GM12872 (cell line): Measurements from ENCODE around the gene POLR1A.

Source experiments
- TF ChIP-seq, protein P1 (sequence below): IDR thresholded peaks from 3 replicates; pipeline ENCODE4 v1.5.1; 2011; ENCODE audit warnings: low read depth, mild to moderate bottlenecking, low read length, moderate library complexity; ENCODE audit not compliant: insufficient read depth

The POLR1A gene

DNA sequence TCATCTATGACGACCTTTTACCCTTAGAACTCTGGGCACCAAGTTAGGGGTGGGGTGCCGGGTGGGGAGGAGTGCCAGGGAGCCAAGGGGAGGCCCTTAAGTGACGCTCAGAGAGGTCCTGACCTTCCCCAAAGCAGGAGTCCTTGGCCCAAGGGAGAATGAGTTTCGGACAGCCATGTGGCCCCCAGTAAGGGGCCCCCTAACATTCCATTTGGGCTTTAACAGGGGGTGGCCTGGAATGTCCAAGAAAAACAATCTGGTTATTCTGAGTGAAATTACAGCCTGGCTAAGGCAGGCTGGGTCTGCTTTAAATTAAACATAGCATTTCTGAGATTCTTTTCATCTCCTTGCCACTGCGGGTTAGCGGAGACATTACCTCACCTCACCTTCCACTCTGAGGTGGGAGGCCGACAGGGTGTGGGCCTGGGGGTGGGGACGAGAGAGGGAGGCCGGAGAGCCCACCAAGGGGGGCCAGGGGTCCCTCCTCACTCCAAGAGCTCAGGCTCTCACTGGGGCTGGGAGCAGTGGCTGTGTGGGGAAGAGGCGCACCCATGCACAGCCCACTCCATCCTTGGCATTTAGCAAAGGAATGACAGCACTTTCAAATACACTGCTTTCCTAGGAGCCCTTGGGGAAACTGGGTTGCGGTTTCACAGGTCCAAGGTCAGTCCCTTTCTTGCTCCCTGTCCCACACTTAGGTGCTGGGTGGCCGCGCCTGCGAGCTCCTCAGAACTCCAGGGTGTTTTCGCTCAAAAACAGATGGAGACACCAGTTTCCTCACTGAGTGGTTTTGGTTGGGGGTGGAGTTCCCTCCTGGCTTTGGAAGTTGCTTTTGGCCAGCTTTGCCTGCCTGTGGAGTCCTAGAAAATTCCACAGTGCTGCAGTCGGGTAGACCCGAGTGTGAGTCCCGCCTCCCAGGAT is 107.4 kb downstream of the POLR1A start:
- TF ChIP-seq, protein P1, sequence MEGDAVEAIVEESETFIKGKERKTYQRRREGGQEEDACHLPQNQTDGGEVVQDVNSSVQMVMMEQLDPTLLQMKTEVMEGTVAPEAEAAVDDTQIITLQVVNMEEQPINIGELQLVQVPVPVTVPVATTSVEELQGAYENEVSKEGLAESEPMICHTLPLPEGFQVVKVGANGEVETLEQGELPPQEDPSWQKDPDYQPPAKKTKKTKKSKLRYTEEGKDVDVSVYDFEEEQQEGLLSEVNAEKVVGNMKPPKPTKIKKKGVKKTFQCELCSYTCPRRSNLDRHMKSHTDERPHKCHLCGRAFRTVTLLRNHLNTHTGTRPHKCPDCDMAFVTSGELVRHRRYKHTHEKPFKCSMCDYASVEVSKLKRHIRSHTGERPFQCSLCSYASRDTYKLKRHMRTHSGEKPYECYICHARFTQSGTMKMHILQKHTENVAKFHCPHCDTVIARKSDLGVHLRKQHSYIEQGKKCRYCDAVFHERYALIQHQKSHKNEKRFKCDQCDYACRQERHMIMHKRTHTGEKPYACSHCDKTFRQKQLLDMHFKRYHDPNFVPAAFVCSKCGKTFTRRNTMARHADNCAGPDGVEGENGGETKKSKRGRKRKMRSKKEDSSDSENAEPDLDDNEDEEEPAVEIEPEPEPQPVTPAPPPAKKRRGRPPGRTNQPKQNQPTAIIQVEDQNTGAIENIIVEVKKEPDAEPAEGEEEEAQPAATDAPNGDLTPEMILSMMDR = no peak

DNA sequence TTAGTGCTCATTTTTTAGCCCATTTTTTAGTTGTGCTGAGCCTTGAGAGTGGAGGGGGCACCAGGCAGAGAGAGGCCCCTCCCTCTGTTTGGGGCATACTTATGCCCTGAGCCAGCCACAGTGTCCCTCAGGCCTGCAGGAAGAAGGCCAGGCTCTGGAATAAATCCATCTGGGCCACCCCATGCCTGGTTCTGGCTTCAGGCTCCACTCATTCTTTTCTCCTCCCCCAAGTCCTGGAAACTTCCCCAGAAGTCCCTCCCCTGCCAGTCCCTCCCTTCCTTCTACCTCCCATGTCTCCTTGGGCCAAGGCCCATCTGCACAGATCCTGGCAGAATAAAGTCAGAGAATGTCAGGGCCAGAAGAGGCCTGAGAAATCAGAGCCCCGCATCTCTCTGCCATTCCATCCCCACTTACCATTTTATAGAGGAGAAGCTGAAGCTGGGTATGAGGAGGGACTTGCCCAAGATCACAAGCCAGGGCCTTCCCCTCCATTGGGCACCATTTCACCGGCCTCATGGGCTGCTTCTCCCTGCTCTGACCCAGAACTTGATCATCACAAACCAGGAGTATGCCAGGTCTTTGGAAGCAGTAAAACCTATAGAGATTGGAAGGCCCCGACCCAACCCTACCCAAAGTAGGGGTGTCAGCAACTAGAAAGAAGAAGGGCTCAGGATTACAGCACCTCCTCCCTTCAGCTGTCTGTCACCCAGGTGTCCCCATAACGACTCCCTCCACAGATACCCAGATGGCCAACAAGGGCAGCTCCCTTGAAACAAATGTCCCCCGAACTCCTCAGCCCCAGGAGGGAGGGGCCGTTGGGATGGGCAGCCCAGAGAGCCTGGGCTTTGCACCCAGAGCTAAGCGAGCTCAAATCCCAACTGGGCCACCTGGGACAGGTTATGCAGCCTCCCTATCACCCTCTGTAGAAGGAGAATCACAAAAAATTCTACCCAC is 108.4 kb downstream of the POLR1A start:
- TF ChIP-seq, protein P1 = no peak

DNA sequence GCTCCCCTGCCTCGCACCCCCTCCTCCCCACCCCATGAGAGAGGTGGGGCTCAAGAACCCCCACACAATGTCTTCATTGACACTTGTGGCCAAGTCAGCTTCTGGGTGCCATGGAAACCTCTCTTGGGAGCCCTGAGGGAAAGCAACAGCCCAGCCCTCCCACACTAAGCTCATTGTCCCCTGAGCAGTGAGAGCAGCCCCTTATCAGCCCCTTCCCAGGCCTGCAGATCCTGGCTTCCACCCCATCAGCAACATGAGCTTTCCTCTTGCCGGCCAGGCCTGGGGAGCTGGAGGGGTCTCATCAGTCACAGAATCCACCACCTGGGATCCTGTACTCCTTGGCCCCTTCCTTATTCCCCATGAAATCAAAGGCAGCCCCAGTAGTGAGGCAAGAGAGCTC is 109.1 kb downstream of the POLR1A start:
- TF ChIP-seq, protein P1 = no peak

DNA sequence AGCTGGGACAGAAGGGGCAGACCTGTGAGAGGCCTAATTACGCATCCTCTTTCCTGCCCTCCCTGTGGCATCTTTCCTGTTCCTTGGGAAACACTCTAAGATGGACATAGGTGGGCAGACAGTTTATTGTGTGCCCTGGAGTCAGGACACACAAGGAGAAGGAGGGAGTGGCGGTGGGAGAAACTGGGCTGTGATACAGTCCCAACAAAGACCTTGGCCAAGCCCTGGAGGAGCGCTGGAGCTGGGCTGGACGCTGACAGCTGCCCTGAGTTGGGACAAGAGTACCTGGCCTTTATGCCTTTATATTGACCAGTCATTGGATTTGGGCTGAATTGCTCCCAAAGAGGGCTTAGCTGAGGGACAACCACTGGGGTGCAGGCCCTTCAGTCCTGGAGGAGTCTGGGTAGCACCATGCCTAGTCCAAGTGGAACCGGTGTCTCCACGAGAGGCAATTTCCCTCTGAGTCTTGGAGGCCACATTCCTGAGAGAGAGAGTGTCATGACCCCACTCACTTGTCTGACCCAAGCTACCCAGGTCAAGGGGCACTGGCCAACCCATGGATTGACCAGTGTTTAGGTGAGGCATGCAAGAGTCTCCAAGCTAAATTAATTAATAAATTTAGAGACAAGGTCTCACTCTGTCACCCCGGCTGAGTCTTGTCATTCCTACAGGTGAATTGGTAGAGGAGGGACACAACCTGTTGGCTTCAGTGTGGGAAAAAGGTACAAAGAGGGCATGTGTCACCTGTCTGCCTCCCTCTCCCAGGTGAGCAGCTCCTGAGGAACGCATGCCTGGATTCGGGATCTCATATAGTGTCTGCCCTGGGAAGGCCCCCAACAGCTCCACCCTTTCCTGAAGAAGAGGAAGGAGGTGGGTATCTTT is 109.8 kb downstream of the POLR1A start:
- TF ChIP-seq, protein P1 = no peak

DNA sequence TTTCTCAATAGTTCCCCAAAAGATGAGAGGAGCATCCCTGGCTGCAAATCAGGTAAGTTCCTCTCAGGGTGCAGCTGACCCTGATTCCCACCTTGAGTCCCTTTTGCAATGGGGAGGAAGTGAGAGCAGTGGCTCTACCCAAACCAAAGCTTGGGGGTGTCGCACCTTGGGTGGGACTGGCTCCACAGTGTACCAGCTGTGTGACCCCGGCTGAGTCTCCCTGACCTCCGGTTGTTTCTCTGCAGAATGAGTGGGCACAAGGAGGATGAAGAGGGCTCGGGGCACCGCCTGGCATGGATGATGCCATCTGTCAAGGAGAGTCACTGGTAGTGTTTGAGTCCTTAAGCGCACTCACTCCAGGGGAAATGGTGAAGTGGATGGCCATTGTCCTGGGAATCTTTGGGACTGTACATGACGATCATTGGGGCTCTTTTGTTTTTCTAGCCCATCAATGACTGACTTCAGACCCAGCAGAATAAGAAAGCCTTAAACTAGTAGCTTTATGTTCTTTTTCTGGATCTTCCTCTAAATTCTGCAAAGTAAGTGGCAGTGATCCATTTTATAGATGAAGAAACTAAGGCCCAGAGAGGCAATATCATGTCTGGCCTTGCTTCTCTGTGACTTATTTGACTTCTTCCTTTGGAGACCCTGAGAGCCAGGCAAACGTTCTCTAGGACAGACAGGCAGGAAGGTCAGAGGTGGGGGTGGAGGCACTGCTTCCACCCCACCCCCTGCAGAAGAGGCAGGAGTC is 110.6 kb downstream of the POLR1A start:
- TF ChIP-seq, protein P1 = no peak

DNA sequence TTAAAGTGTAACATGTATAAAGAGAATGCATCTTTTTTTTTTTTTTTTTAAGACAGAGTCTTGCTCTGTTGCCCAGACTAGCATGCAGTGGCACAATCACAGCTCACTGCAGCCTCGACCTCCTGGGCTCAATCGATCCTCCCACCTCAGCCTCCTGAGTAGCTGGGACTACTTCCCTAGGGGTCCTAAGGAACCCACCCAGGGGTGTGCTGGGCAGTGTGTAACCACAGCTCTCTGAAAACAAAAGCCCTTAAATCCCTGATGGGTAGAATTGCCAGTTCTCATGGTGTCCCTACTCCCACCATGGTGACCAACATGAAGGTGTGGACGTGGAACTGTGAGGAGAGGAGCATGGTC is 111.3 kb downstream of the POLR1A start:
- TF ChIP-seq, protein P1 = no peak
